Peyer's patch (tissue), 4 donors: ENCODE results near the gene SLC16A8. TPM values are rescaled to one million over a fixed set of nuclear protein-coding genes. Genes with fewer than 3 reads are reported as not detected.
"Not testable (repeated sequence)": the region's sequence is repeated elsewhere in the genome, so short reads cannot be mapped to it uniquely, and the experiment has no call there.

Experiments
- DNase-seq, 3 donors: peaks; one replicate each; pipeline ENCODE4 v3.0.0-alpha.2; 2017 to 2019
- H3K27ac ChIP-seq, 4 donors: fragments of 200-600 bp; sonication (generic); one replicate each; pipeline ENCODE4 v1.5.1; 2016 to 2019
- H3K27me3 ChIP-seq, 2 donors: fragments of 200-600 bp; sonication (generic); one replicate each; pipeline ENCODE4 v1.5.1; 2019
- H3K36me3 ChIP-seq, 3 donors: fragments of 200-600 bp; sonication (generic); one replicate each; pipeline ENCODE4 v1.5.1; 2016 to 2019
- H3K4me1 ChIP-seq, 4 donors: fragments of 200-600 bp; sonication (generic); one replicate each; pipeline ENCODE4 v1.5.1; 2016 to 2019
- H3K4me3 ChIP-seq, 4 donors: fragments of 200-600 bp; sonication (generic); 1 replicate in 3 of 4; 2 replicates in 1 of 4; pipeline ENCODE4 v1.5.1; 2016 to 2019; ENCODE audit warnings: mild to moderate bottlenecking in 1 of 4
- H3K9me3 ChIP-seq, 4 donors: fragments of 200-600 bp; sonication (generic); one replicate each; pipeline ENCODE4 v1.5.1; 2016 to 2019; ENCODE audit warnings: mild to moderate bottlenecking in 1 of 4
- POLR2A ChIP-seq, 2 donors: fragments of 450-650 bp; IDR thresholded peaks; one replicate each; pipeline ENCODE4 v1.5.1; 2017; ENCODE audit warnings: antibody characterized with exemption in 2 of 2, mild to moderate bottlenecking in 2 of 2, moderate library complexity in 2 of 2
- total RNA-seq, 4 donors: library from RNA; depleted of rRNA; stranded (reverse); fragments of >200 nt; gene quantifications; one replicate each; pipeline ENCODE4 v1.1.0, GENCODE V29; 2016
- TF ChIP-seq, protein P1 (sequence below), 6 experiments: fragments of 450-650 bp in 4 of 6; fragments of 200-600 bp in 2 of 6; sonication (generic) in 1 of 6; IDR thresholded peaks; one replicate each; pipeline ENCODE4 v1.5.1; 2017 to 2019; ENCODE audit warnings: antibody characterized with exemption in 6 of 6, mild to moderate bottlenecking in 3 of 6, moderate library complexity in 1 of 6

SLC16A8 gene
- total RNA-seq, 4 donors from 2014 or later, result not detected

DNA sequence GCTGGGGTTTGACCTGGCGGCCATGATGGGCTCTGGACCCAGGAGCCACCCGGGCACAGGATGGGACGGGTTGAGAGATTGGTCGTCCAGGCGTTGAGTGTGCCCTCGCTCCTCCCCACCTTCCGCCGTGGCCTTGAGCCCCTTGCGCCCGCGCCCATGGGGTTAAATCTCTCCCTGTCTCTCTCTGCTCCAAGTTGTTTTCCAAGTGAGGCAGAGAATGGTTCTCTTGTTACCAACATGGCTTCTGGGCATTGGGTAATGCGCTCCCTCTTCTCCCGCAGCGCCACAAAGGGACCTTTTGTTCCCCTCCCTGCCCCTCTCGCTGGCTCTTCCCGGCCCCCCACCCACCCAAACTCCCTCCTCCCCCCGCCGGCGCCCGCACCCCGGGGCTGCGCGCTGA, 45.6 kb downstream of the SLC16A8 start:
- Histone ChIP-seq H3K36me3 (no peaks in the 10 kb centered on the region), H3K9me3 (no peaks in the 10 kb centered on the region), H3K4me3 (no peak overlapping the region), H3K27me3 (no peaks in the 10 kb centered on the region), H3K27ac (no peak overlapping the region), H3K4me1 (peaks cover 0 to 10% (median 0%) of the 10 kb centered on the region in 4 donors)
- TF ChIP-seq, protein P1, sequence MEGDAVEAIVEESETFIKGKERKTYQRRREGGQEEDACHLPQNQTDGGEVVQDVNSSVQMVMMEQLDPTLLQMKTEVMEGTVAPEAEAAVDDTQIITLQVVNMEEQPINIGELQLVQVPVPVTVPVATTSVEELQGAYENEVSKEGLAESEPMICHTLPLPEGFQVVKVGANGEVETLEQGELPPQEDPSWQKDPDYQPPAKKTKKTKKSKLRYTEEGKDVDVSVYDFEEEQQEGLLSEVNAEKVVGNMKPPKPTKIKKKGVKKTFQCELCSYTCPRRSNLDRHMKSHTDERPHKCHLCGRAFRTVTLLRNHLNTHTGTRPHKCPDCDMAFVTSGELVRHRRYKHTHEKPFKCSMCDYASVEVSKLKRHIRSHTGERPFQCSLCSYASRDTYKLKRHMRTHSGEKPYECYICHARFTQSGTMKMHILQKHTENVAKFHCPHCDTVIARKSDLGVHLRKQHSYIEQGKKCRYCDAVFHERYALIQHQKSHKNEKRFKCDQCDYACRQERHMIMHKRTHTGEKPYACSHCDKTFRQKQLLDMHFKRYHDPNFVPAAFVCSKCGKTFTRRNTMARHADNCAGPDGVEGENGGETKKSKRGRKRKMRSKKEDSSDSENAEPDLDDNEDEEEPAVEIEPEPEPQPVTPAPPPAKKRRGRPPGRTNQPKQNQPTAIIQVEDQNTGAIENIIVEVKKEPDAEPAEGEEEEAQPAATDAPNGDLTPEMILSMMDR (IDR thresholded peaks at IDR 0.05), result no peak
- no peak for TF ChIP-seq POLR2A (IDR thresholded peaks at IDR 0.05)
- DNase-seq, result no peak

DNA sequence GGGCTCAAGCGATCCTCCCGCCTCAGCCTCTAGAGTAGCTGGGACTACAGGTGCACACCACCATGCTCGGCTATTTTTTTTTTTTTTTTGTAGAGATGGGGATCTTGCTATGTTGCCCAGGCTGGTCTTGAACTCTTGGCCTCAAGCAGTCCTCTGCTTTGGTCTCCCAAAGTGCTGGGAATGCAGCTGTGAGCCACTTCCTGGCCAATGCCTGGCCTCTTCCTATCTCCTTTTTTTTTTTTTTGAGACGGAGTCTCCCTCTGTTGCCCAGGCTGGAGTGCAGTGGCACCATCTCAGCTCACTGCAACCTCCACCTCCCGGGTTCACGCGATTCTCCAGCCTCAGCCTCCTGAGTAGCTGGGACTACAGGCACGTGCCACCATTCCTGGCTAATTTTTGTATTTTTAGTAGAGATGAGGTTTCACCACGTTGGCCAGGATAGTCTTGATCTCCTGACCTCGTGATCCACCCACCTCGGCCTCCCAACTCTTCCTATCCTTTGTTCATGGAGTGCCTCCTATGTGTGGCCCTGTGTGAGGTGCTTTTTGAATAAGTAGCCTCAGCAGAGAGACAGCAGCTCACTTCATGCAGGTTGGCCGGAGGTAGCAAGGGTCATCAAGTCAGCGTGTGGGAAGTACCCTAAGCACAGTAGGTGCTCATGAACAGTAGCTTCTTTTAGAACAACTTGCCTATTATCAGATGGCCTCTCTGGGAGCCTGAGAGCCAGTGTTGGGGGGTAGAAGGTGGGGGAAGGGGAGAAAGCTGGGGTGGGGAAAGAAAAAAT, 46.4 kb downstream of the SLC16A8 start:
- not testable (repeated sequence) for H3K36me3 ChIP-seq, H3K27me3 ChIP-seq, DNase-seq, H3K27ac ChIP-seq, H3K4me3 ChIP-seq, H3K9me3 ChIP-seq
- H3K4me1 ChIP-seq, result peaks cover 0 to 14% (median 0%) of the 10 kb centered on the region in 4 donors

DNA sequence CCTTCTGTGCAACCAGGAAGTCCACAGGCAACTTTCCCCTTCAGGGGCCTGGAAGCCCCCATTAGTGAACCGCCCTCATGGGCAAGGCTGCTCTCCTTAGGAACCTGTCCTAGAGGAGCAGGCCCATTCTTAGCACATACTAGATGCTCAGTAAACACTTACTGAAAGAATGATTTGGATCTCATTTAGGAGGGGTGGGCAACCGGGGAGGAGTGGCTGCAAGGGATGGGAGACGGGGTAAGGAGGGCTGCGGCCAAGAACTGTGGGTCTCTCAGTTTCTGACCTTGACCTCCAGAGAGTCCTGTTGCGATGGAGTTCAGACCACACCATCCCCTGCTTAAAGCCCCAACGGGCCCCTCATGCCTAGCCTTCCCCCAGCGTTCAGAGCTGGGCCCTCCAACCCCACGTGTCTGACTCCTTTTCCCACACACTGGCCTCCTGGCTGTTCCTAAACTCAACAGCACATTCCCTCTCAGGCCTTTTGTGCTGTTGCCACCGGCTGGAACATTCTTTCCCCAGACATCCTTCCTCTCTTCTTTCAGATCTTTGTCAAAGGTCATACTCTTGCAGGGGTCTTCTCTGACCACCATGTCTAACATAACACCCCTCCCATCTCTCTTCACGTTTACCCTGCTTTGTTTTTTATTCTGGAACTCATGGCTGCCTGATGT, 47.5 kb downstream of the SLC16A8 start:
- Histone ChIP-seq H3K36me3 (no peaks in the 10 kb centered on the region), H3K4me3 (no peak overlapping the region), H3K9me3 (no peaks in the 10 kb centered on the region), H3K27ac (no peak overlapping the region), H3K27me3 (no peaks in the 10 kb centered on the region), H3K4me1 (peaks cover 0 to 14% (median 0%) of the 10 kb centered on the region in 4 donors)
- TF ChIP-seq, protein P1 (IDR thresholded peaks at IDR 0.05), result no peak
- TF ChIP-seq POLR2A (IDR thresholded peaks at IDR 0.05), result no peak
- DNase-seq, result no peak

DNA sequence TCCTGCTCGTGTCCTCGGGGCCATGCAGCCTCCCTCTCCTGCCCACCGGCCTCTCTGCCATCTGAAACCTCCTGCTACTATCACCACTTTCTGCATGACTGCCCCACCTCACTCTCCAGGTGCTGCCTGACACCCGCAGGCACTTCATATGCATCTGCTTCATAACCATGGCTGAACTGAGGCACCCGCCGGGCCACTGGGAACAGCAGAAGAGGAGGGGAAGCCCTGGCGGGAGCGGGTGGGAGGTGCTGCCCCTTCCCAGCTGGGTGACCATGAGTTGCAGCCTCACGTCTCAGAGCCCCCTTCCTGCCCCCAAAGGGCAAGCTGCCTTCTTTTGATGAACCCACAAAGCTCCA, 48.5 kb downstream of the SLC16A8 start:
- no peak for TF ChIP-seq POLR2A (IDR thresholded peaks at IDR 0.05)
- TF ChIP-seq, protein P1 (IDR thresholded peaks at IDR 0.05), result no peak
- Histone ChIP-seq H3K27me3 (no peaks in the 10 kb centered on the region), H3K9me3 (no peaks in the 10 kb centered on the region), H3K27ac (no peak overlapping the region), H3K4me3 (no peak overlapping the region), H3K4me1 (peaks cover 0 to 17% (median 0%) of the 10 kb centered on the region in 4 donors), H3K36me3 (no peaks in the 10 kb centered on the region)
- DNase-seq, result no peak

DNA sequence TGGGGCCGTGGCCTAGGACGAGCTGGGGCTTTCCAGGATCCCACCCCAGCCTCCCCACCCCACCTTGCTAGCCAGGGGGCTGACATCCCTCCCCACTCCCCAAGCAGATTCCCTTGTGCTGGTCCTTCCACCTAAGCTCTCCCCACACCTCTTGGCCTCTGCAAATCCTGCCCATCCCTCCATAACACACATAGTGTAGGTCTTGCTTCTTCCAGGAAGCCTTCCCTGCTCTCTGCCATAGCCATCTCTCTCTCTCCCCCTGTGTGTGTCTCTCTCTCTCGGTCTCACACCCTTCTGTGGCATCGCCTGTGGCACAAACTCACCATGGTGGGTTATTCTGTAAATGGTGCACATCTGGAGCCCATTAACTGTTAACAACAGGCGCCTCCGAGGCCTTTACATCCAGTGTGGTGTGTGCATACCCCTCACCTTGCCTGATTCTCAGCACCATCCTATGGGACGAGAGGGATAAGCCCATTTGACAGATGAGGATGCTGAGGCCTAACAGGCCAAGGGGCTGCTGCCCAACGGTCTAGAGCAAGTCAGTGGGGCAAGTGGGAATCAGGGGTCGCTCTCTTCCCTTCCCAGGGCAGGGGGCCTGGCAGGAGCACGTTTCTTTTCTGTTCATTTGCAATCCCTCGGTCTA, 49.0 kb downstream of the SLC16A8 start:
- Histone ChIP-seq H3K4me1 (peaks cover 0 to 22% (median 0%) of the 10 kb centered on the region in 4 donors), H3K4me3 (no peak overlapping the region), H3K9me3 (no peaks in the 10 kb centered on the region), H3K36me3 (no peaks in the 10 kb centered on the region), H3K27me3 (no peaks in the 10 kb centered on the region), H3K27ac (peak overlapping the region in 2 of 4 donors; percentile 48 to 55)
- no peak for DNase-seq
- TF ChIP-seq, protein P1 (IDR thresholded peaks at IDR 0.05), result no peak
- no peak for TF ChIP-seq POLR2A (IDR thresholded peaks at IDR 0.05)
